Left renal pelvis (tissue), 4 donors: ENCODE data around the gene ADIPOQ. TPM values are rescaled to one million over a fixed set of nuclear protein-coding genes. Genes with fewer than 3 reads are reported as not detected.
"Not testable (repeated sequence)": the region's sequence is repeated elsewhere in the genome, so short reads cannot be mapped to it uniquely, and the experiment has no call there.

Experiments
- DNase-seq, 4 donors: peaks; one replicate each; pipeline ENCODE4 v3.0.0-alpha.2; 2013; ENCODE audit warnings: low read depth in 4 of 4, low spot score in 3 of 4
- polyA plus RNA-seq, 4 donors: library from polyadenylated mRNA; unstranded; fragments of 120-200 nt; gene quantifications; one replicate each; pipeline ENCODE4 v1.2.1, GENCODE V29; 2013; ENCODE audit not compliant: insufficient read length in 4 of 4

ADIPOQ gene
- polyA plus RNA-seq, 4 donors: 0.06 to 0.29 TPM; not detected in 2

DNA sequence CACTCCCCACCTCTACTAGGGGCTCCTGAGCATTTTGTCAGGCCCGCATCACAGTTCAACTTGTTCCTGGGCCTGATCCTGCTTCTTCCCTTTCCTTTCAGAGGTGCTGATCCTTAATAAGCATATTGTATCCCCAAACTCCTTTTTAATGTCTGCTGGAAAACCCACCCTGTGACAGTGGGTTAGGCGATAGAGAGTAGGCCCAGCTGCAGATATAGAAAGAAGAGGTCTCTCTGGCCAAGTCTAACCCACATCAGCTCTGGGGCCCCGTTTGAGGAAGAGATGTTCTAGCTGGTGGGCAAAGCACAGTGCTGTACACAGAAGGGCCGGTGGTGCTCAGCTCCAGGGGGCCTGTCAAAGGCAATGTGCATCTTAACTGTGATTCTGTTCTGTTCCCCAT is 53.5 kb downstream of the ADIPOQ start:
- no peak for DNase-seq

DNA sequence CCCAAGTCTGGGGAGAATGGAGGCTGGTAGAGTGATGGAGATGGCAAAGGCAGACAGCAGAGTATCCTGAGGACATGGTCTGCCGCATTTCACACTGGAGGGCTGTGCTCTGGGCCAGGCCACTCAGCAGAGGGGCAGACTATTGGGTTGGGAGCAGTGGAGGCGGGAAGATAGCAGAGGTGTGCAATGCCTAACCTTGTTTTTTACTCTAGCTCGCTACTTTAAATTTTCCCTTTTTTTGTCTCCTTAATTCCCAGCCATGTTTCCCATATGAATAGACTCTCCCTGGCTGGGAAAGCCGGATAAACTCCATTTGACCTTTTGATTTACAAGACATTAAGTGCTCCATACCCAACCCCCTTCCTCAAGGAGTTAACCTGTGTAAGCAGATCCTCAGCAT is 54.4 kb downstream of the ADIPOQ start:
- DNase-seq: peak in 3 of 4 donors; percentile 26 to 52 (median 45)

- no peak for DNase-seq
Measured at GRCh38 chr3:186901135-186901734, 58.7 kb downstream of the ADIPOQ start.

DNA sequence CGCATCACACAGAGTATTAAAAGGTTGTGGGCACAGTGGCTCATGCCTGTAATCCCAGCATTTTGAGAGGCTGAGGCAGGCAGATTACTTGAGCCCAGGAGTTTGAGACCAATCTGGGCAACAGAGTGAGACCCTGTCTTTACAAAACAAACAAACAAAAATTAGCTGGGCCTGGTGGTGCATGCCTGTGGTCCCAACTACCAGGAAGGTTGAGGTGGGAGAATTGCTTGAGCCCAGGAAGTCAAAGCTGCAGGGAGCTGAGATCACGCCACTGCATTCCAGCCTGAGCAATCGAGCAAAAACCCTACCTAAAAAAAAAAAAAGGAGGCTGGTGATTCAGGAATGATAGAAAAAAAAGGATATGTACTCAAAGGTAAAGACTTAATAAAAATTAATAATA is 59.6 kb downstream of the ADIPOQ start:
- no peak for DNase-seq

DNA sequence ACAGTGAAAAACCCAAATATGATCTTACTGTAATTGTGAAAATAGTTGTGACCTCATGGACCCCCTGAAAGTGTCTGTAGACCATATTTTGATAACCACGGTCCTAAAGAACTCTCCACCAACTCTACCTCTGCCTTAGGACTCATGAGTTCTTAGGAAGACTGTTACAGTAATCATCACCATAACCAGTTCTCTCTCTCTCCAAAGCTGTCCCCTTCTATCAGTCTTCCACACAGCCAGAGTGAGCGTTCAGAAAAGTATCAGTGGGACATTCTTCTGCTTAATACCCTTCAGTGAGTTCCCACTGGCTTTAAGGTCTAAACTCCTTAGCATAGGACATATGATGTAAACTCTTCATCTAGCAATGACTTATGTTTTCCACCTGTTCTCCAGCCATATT is 60.2 kb downstream of the ADIPOQ start:
- DNase-seq: no peak

GRCh38 chr3:186903676-186904075 is 61.2 kb downstream of the ADIPOQ start:
- DNase-seq: not testable (repeated sequence)

DNA sequence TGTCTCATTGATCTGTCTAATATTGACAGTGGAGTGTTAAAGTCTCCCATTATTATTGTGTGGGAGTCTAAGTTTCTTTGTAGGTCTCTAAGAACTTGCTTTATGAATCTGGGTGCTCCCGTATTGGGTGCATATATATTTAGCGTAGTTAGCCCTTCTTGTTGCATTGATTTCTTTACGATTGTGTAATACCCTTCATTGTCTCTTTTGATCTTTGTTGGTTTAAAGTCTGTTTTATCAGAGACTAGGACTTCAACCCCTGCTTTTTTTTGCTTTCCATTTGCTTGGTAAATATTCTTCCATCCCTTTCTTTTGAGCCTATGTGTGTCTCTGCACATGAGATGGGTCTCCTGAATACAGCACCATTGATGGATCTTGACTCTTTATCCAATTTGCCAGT is 64.6 kb downstream of the ADIPOQ start:
- DNase-seq: not testable (repeated sequence)

Other genes starting within 250 kb of the ADIPOQ start
- gene AHSG, start 229.7 kb upstream of the ADIPOQ start, polyA plus RNA-seq: 10 to 100 TPM in 1 of 4 donors, 1 to 10 TPM in 1, under 1 TPM in 2; 0.26 to 69.3 (median 1.2) TPM
- under 1 TPM; 0.14 to 0.23 (median 0.21) TPM for gene FETUB, start 202.3 kb upstream of the ADIPOQ start, polyA plus RNA-seq
- 1 to 10 TPM in 3 of 4 donors, under 1 TPM in 1; 0.89 to 2.5 (median 1.7) TPM for gene HRG, start 176.7 kb upstream of the ADIPOQ start, polyA plus RNA-seq
- 100 to 1,000 TPM in 3 of 4 donors, 1 to 10 TPM in 1; 8.3 to 169 (median 132) TPM for gene KNG1, start 125.4 kb upstream of the ADIPOQ start, polyA plus RNA-seq
- 1,000 to 10,000 TPM in 1 of 4 donors, 100 to 1,000 TPM in 3; 730 to 1,033 (median 790) TPM for gene EIF4A2, start 59.1 kb upstream of the ADIPOQ start, polyA plus RNA-seq
- 10 to 100 TPM; 45.9 to 58.1 (median 52.8) TPM for gene RFC4, start 36.2 kb upstream of the ADIPOQ start, polyA plus RNA-seq
- gene ST6GAL1, start 87.8 kb downstream of the ADIPOQ start, polyA plus RNA-seq: 10 to 100 TPM; 28.3 to 96.4 (median 69.5) TPM